NB4 (cell line): ENCODE results near the gene ATAD3A.
"Not testable (repeated sequence)": the region's sequence is repeated elsewhere in the genome, so short reads cannot be mapped to it uniquely, and the experiment has no call there.

Experiments
- MYC ChIP-seq: IDR thresholded peaks from 2 replicates; pipeline ENCODE4 v1.6.1; 2011; ENCODE audit warnings: low read depth, low read length
- POLR2A ChIP-seq: IDR thresholded peaks from 2 replicates; pipeline ENCODE4 v1.6.1; 2011; ENCODE audit warnings: mild to moderate bottlenecking; ENCODE audit not compliant: insufficient read length; ENCODE audit errors: extremely low read depth
- TF ChIP-seq, protein P1 (sequence below): IDR thresholded peaks from one replicate; pipeline ENCODE4 v1.5.1; 2012; ENCODE audit warnings: low read depth, low read length
- TF ChIP-seq, protein P2 (sequence below): IDR thresholded peaks from 2 replicates; pipeline ENCODE4 v1.6.1; 2011; ENCODE audit warnings: low read depth, low read length

DNA sequence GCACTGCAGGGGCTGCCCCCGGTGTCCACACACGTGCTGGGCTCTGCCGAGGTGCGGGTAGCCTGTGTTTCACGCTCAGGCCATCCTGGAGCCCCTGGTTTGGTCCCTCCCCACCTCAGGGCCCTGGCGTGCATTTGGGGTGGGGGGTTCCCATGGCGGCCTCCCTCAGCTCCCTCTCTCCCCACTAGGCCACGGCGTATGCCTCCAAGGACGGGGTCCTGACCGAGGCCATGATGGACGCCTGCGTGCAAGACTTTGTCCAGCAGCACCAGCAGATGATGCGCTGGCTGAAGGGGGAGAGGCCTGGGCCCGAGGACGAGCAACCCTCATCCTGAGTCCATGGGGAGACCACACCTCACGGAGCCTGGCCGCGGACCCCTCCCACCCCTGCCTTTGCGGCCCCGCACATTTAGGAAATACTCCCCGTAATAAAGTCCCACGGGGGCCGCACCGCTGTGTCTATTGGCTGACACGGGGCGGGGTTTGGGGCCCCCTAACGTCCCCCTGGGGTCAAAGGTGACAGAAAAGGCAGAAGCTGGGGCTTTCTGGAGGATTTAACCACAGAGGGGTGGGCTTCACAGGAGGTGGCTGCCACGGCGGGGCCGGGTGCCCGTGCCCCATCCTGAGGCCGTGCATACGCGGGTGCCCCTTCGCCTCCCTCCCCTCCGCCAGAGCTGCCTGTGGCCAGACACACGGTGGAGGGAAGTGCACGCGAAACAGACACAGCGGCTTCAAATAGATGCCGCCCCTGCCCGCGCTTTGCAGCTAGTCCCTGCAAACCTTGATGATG, 43.6 kb upstream of the ATAD3A start:
- not testable (repeated sequence) for TF ChIP-seq POLR2A, MYC
- TF ChIP-seq, protein P1, sequence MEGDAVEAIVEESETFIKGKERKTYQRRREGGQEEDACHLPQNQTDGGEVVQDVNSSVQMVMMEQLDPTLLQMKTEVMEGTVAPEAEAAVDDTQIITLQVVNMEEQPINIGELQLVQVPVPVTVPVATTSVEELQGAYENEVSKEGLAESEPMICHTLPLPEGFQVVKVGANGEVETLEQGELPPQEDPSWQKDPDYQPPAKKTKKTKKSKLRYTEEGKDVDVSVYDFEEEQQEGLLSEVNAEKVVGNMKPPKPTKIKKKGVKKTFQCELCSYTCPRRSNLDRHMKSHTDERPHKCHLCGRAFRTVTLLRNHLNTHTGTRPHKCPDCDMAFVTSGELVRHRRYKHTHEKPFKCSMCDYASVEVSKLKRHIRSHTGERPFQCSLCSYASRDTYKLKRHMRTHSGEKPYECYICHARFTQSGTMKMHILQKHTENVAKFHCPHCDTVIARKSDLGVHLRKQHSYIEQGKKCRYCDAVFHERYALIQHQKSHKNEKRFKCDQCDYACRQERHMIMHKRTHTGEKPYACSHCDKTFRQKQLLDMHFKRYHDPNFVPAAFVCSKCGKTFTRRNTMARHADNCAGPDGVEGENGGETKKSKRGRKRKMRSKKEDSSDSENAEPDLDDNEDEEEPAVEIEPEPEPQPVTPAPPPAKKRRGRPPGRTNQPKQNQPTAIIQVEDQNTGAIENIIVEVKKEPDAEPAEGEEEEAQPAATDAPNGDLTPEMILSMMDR: not testable (repeated sequence)
- TF ChIP-seq, protein P2, sequence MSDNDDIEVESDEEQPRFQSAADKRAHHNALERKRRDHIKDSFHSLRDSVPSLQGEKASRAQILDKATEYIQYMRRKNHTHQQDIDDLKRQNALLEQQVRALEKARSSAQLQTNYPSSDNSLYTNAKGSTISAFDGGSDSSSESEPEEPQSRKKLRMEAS: not testable (repeated sequence)
